IMR-90 (cell line): Measurements from ENCODE around the gene GALNT5. TPM values are rescaled to one million over a fixed set of nuclear protein-coding genes. Genes with fewer than 3 reads are reported as not detected.

Source experiments
- ATAC-seq: fragments of 200-7000 bp; cut with Tn5 transposase; 2 replicates; pipeline ENCODE4 v1.9.1; 2020; ENCODE audit warnings: low read depth, mild to moderate bottlenecking, moderate library complexity
- BruUV-seq: library from RNA; stranded (reverse); fragments of 400-500 nt; replicated peaks from 2 replicates; lab custom pipeline; 2021; lab: Mats Ljungman, UMichigan
- CTCF ChIA-PET: fragments of 300-600 bp; formaldehyde crosslinking; extraction: SDS; loops from one replicate; lab custom pipeline; 2021; ENCODE audit warnings: antibody characterized with exemption; lab: Yijun Ruan, JAX
- POLR2A ChIA-PET: fragments of 300-600 bp; sonication (Branson Sonifier 250); formaldehyde crosslinking; loops from one replicate; lab custom pipeline; 2022; ENCODE audit warnings: antibody characterized with exemption; ENCODE audit not compliant: unreplicated experiment; lab: Charles Lee
- DNase-seq: peaks from one replicate; pipeline ENCODE4 v3.0.0; 2013
- H2AFZ ChIP-seq: replicated peaks from 2 replicates; pipeline ENCODE3; 2013; ENCODE audit warnings: low read length, mild to moderate bottlenecking; ENCODE audit not compliant: poor library complexity
- H2AK5ac ChIP-seq: 2 replicates; pipeline ENCODE4 v1.6.1; 2013; ENCODE audit warnings: low read depth, low read length, inconsistent platforms
- H2AK9ac ChIP-seq: replicated peaks from 2 replicates; pipeline ENCODE3; 2013; ENCODE audit warnings: mild to moderate bottlenecking, low read depth, low read length, moderate library complexity; ENCODE audit not compliant: poor library complexity
- H2BK120ac ChIP-seq: 2 replicates; pipeline ENCODE4 v1.6.1; 2013; ENCODE audit warnings: low read depth, low read length, inconsistent platforms
- H2BK15ac ChIP-seq: 3 replicates; pipeline ENCODE4 v1.6.1; 2013; ENCODE audit warnings: low read depth, low read length, inconsistent platforms
- H2BK20ac ChIP-seq: 2 replicates; pipeline ENCODE4 v1.6.1; 2013; ENCODE audit warnings: low read depth, mild to moderate bottlenecking, inconsistent platforms, low read length, moderate library complexity
- H2BK5ac ChIP-seq: 2 replicates; pipeline ENCODE4 v1.6.1; 2013; ENCODE audit warnings: mild to moderate bottlenecking, low read depth, low read length, inconsistent platforms; ENCODE audit not compliant: poor library complexity, severe bottlenecking
- H3K14ac ChIP-seq: replicated peaks from 2 replicates; pipeline ENCODE4 v1.6.1; 2013; ENCODE audit warnings: low read depth, low read length, inconsistent platforms
- H3K18ac ChIP-seq: 2 replicates; pipeline ENCODE4 v1.6.1; 2013; ENCODE audit warnings: low read depth, low read length, control low read depth
- H3K23ac ChIP-seq: 2 replicates; pipeline ENCODE4 v1.6.1; 2013; ENCODE audit warnings: low read depth, low read length, inconsistent platforms
- H3K27ac ChIP-seq: 2 replicates; pipeline ENCODE4 v1.5.1; 2013; ENCODE audit warnings: mild to moderate bottlenecking, control low read depth, low read length; ENCODE audit not compliant: insufficient read depth
- H3K27me3 ChIP-seq: 2 replicates; pipeline ENCODE4 v1.6.1; 2013; ENCODE audit warnings: low read length; ENCODE audit not compliant: control insufficient read depth, insufficient read depth
- H3K36me3 ChIP-seq: 2 replicates; pipeline ENCODE4 v1.6.1; 2013; ENCODE audit warnings: low read length, mixed read lengths; ENCODE audit not compliant: control insufficient read depth, insufficient read depth
- H3K4ac ChIP-seq: 2 replicates; pipeline ENCODE4 v1.6.1; 2013; ENCODE audit warnings: low read depth, low read length, inconsistent platforms
- H3K4me1 ChIP-seq: 2 replicates; pipeline ENCODE4 v1.6.1; 2013; ENCODE audit warnings: low read length, mixed read lengths; ENCODE audit not compliant: control insufficient read depth, insufficient read depth
- H3K4me2 ChIP-seq: 2 replicates; pipeline ENCODE4 v1.6.1; 2013; ENCODE audit warnings: low read depth, mild to moderate bottlenecking, control low read depth, low read length, moderate library complexity
- H3K4me3 ChIP-seq: 2 replicates; pipeline ENCODE4 v1.5.1; 2013; ENCODE audit warnings: low read depth, mild to moderate bottlenecking, control low read depth, low read length, moderate library complexity; ENCODE audit not compliant: insufficient read depth
- H3K56ac ChIP-seq: 2 replicates; pipeline ENCODE4 v1.6.1; 2013; ENCODE audit warnings: low read length, inconsistent platforms; ENCODE audit not compliant: insufficient read depth; ENCODE audit errors: extremely low read depth
- H3K79me1 ChIP-seq, 2 experiments: 2 replicates each; pipeline ENCODE4 v1.6.1; 2013; ENCODE audit warnings: low read length in 2 of 2, inconsistent platforms in 1 of 2, low read depth in 1 of 2
- H3K9ac ChIP-seq: 2 replicates; pipeline ENCODE4 v1.6.1; 2013; ENCODE audit warnings: low read depth, low read length, control low read depth
- H3K9me1 ChIP-seq: 2 replicates; pipeline ENCODE4 v1.6.1; 2013; ENCODE audit warnings: low read length, inconsistent platforms; ENCODE audit not compliant: insufficient read depth
- H3K9me3 ChIP-seq: 2 replicates; pipeline ENCODE4 v1.6.1; 2013; ENCODE audit warnings: low read length; ENCODE audit not compliant: control insufficient read depth, insufficient read depth
- H4K20me1 ChIP-seq: 2 replicates; pipeline ENCODE4 v1.6.1; 2013; ENCODE audit warnings: low read length, inconsistent platforms; ENCODE audit not compliant: insufficient read depth
- H4K5ac ChIP-seq: 2 replicates; pipeline ENCODE4 v1.6.1; 2013; ENCODE audit warnings: mild to moderate bottlenecking, low read depth, low read length, control low read depth
- H4K8ac ChIP-seq, 2 experiments: 2 replicates each; pipeline ENCODE4 v1.6.1; 2013; ENCODE audit warnings: low read depth in 2 of 2, low read length in 2 of 2, control low read depth in 1 of 2, inconsistent platforms in 1 of 2
- H4K91ac ChIP-seq: 2 replicates; pipeline ENCODE4 v1.6.1; 2013; ENCODE audit warnings: low read depth, low read length, inconsistent platforms; ENCODE audit not compliant: insufficient read depth
- BHLHE40 ChIP-seq: fragments of 150-350 bp; IDR thresholded peaks from 2 replicates; pipeline ENCODE4 v1.6.1; 2016; ENCODE audit warnings: mild to moderate bottlenecking, low read depth, low read length
- CEBPB ChIP-seq: IDR thresholded peaks from 2 replicates; pipeline ENCODE4 v1.6.1; 2012; ENCODE audit warnings: low read depth, low read length, improper control_type of control experiment
- FOS ChIP-seq: fragments of 150-350 bp; IDR thresholded peaks from 2 replicates; pipeline ENCODE4 v1.6.1; 2016; ENCODE audit warnings: low read depth, low read length
- MAZ ChIP-seq: IDR thresholded peaks from 2 replicates; pipeline ENCODE4 v1.6.1; 2012; ENCODE audit warnings: low read depth, mild to moderate bottlenecking, low read length, improper control_type of control experiment, moderate library complexity, borderline replicate concordance
- MXI1 ChIP-seq: IDR thresholded peaks from 2 replicates; pipeline ENCODE4 v1.6.1; 2012; ENCODE audit warnings: low read depth, mild to moderate bottlenecking, low read length, moderate library complexity, borderline replicate concordance
- NFE2L2 ChIP-seq: fragments of 150-350 bp; IDR thresholded peaks from 2 replicates; pipeline ENCODE4 v1.6.1; 2016; ENCODE audit warnings: low read depth, mild to moderate bottlenecking, low read length
- POLR2A ChIP-seq: IDR thresholded peaks from 2 replicates; pipeline ENCODE4 v1.6.1; 2012; ENCODE audit warnings: mild to moderate bottlenecking, low read depth, low read length
- RAD21 ChIP-seq: IDR thresholded peaks from 2 replicates; pipeline ENCODE4 v1.6.1; 2012; ENCODE audit warnings: low read length, improper control_type of control experiment
- RCOR1 ChIP-seq: IDR thresholded peaks from 2 replicates; pipeline ENCODE4 v1.6.1; 2012; ENCODE audit warnings: mild to moderate bottlenecking, low read length, improper control_type of control experiment; ENCODE audit not compliant: insufficient replicate concordance
- RFX5 ChIP-seq: IDR thresholded peaks from 2 replicates; pipeline ENCODE4 v1.8.0; 2012; ENCODE audit warnings: low read depth, mild to moderate bottlenecking, low read length, moderate library complexity
- SMC3 ChIP-seq: fragments of 150-350 bp; IDR thresholded peaks from 2 replicates; pipeline ENCODE4 v1.6.1; 2016; ENCODE audit warnings: low read depth, mild to moderate bottlenecking, antibody characterized with exemption, low read length, moderate library complexity
- WGBS, 2 experiments: methylation state at CpG; one replicate each; pipeline versions ENCODE4 v1.1.5 to v1.1.7; 2013; ENCODE audit warnings: missing lambda C conversion rate in 2 of 2; ENCODE audit not compliant: insufficient read length in 1 of 2; ENCODE audit errors: extremely low coverage in 2 of 2; 5-methylcytosine and 5-hydroxymethylcytosine counted together
- dilution Hi-C: fragments of 300-500 bp; cut with HindIII; formaldehyde crosslinking; loops from one replicate; pipeline ENCODE4 v1.14.3; 2018; ENCODE audit warnings: low sequenced_read_pairs; ENCODE audit not compliant: unreplicated experiment
- in situ Hi-C: fragments of 300-500 bp; cut with MboI; formaldehyde crosslinking; loops from 3 replicates; pipeline ENCODE4 v1.14.3; 2019; ENCODE audit warnings: low sequenced_read_pairs, inconsistent platforms, mixed read lengths
- intact Hi-C: fragments of 100-400 bp; cut with micrococcal nuclease; formaldehyde crosslinking; loops from 2 replicates; pipeline ENCODE4 v1.10.0; 2022
- polyA plus RNA-seq, 3 experiments: library from polyadenylated mRNA; depleted of rRNA; stranded (reverse); fragments of >200 nt; gene quantifications; 2 replicates each; pipeline ENCODE4 v1.2.3, GENCODE V29; 2012; ENCODE audit warnings: low replicate concordance in 1 of 3
- total RNA-seq: library from RNA; depleted of rRNA; stranded (reverse); fragments of >200 nt; gene quantifications from 2 replicates; pipeline ENCODE4 v1.2.3, GENCODE V29; 2012
- TF ChIP-seq, protein P1 (sequence below): fragments of 150-350 bp; IDR thresholded peaks from 2 replicates; pipeline ENCODE4 v1.6.1; 2016; ENCODE audit warnings: low read depth, mild to moderate bottlenecking, low read length, moderate library complexity, borderline replicate concordance
- TF ChIP-seq, protein P2 (sequence below): fragments of 150-350 bp; IDR thresholded peaks from 2 replicates; pipeline ENCODE4 v1.6.1; 2017; ENCODE audit warnings: mild to moderate bottlenecking, antibody characterized with exemption, low read length, low read depth
- TF ChIP-seq, protein P3 (sequence below): conservative IDR thresholded peaks from 2 replicates; pipeline ENCODE4 v1.5.1; 2012; ENCODE audit warnings: mild to moderate bottlenecking, low read depth, low read length, improper control_type of control experiment

Gene GALNT5
- total and polyA plus RNA-seq, 2 of the 4 experiments (the other 2 are of a cell fraction), result 36.3 to 63.3 TPM

DNA sequence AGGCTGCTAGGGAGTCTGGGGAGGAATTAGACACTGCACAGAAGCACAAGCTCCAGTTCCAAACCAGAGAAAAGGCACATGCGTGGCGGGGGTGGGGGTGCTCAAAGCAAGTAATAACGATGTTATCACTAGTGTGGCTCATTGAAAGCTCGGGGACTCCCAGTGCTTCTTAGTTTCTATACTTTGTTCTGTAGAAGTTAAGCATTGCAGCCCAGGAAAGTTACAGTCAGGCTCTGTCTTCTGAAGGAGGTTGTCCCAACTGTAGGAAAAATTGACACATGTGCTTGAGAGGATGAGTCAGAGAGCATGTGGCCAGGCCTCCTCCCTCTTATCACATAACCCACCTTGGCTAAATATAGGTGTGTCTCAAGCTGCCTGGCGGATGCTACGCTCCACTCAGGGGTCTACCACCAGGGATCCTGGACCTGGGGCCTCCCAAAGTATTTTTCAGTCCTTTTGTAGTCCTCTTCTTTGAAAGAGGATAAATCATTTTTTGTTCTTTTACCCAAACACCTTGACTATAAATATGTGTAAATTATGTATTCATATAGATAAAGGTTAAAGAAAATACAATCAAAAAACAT is 3.8 kb downstream of the GALNT5 start:
- in situ Hi-C loops, result no loop called here
- TF ChIP-seq SMC3, result no peak
- no peak for TF ChIP-seq RCOR1
- TF ChIP-seq MXI1, result peak; percentile 84
- TF ChIP-seq CEBPB, result no peak
- TF ChIP-seq NFE2L2, result no peak
- TF ChIP-seq, protein P1, sequence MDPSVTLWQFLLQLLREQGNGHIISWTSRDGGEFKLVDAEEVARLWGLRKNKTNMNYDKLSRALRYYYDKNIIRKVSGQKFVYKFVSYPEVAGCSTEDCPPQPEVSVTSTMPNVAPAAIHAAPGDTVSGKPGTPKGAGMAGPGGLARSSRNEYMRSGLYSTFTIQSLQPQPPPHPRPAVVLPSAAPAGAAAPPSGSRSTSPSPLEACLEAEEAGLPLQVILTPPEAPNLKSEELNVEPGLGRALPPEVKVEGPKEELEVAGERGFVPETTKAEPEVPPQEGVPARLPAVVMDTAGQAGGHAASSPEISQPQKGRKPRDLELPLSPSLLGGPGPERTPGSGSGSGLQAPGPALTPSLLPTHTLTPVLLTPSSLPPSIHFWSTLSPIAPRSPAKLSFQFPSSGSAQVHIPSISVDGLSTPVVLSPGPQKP, result no peak
- TF ChIP-seq, protein P2, sequence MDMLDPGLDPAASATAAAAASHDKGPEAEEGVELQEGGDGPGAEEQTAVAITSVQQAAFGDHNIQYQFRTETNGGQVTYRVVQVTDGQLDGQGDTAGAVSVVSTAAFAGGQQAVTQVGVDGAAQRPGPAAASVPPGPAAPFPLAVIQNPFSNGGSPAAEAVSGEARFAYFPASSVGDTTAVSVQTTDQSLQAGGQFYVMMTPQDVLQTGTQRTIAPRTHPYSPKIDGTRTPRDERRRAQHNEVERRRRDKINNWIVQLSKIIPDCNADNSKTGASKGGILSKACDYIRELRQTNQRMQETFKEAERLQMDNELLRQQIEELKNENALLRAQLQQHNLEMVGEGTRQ, result peak; percentile 62
- TF ChIP-seq POLR2A, result no peak
- no peak for TF ChIP-seq RAD21
- TF ChIP-seq RFX5, result no peak
- peak; percentile 49; the same call in 1 of the 2 replicates for TF ChIP-seq FOS
- TF ChIP-seq MAZ, result no peak
- TF ChIP-seq BHLHE40, result 0 out of 2 replicates have a peak, but pooled peaks have one; percentile 21
- TF ChIP-seq, protein P3, sequence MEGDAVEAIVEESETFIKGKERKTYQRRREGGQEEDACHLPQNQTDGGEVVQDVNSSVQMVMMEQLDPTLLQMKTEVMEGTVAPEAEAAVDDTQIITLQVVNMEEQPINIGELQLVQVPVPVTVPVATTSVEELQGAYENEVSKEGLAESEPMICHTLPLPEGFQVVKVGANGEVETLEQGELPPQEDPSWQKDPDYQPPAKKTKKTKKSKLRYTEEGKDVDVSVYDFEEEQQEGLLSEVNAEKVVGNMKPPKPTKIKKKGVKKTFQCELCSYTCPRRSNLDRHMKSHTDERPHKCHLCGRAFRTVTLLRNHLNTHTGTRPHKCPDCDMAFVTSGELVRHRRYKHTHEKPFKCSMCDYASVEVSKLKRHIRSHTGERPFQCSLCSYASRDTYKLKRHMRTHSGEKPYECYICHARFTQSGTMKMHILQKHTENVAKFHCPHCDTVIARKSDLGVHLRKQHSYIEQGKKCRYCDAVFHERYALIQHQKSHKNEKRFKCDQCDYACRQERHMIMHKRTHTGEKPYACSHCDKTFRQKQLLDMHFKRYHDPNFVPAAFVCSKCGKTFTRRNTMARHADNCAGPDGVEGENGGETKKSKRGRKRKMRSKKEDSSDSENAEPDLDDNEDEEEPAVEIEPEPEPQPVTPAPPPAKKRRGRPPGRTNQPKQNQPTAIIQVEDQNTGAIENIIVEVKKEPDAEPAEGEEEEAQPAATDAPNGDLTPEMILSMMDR, result no peak

More for the DNA sequence above, 3.8 kb downstream of the GALNT5 start:
- Histone ChIP-seq H4K5ac (no peak overlapping the region), H2BK20ac (peak overlapping the region; percentile 30; the same call in 1 of the 2 replicates), H3K4me2 (peak overlapping the region; percentile 88), H3K23ac (peak overlapping the region; percentile 68; the same call in 1 of the 2 replicates), H4K20me1 (no peaks in the 10 kb centered on the region), H3K9ac (peak overlapping the region; percentile 65), H4K91ac (peak overlapping the region; percentile 73), H3K79me1 (peaks cover 28 to 64% of the 10 kb centered on the region in 2 experiments), H2AK5ac (peak overlapping the region; percentile 85; the same call in 1 of the 2 replicates), H3K9me3 (no peaks in the 10 kb centered on the region), H2BK120ac (peak overlapping the region; percentile 75), H3K27me3 (no peaks in the 10 kb centered on the region), H2AK9ac (peak overlapping the region; percentile 28), H3K9me1 (peaks cover 6% of the 10 kb centered on the region), H3K4ac (peak overlapping the region; percentile 42), H3K36me3 (no peaks in the 10 kb centered on the region), H3K56ac (peak overlapping the region; percentile 80), H3K4me1 (peaks cover 22% of the 10 kb centered on the region), H3K18ac (peak overlapping the region; percentile 96), H3K4me3 (peak overlapping the region; percentile 66), H2BK15ac (peak overlapping the region; percentile 57; the same call in 1 of the 3 replicates), H3K14ac (peak overlapping the region; percentile 87; the same call in 1 of the 2 replicates), H3K27ac (peak overlapping the region; percentile 61; the same call in 1 of the 2 replicates), H2AFZ (peak overlapping the region; percentile 7), H2BK5ac (peak overlapping the region; percentile 94), H4K8ac (peak overlapping the region; percentile 18 to 75; a peak in 3 of 4 replicates)
- DNase-seq (peak; percentile 75), ATAC-seq (peak; percentile 2)
- dilution Hi-C loops (no loop called here), intact Hi-C loops (no loop called here)
- 75% methylated on average over 3 of the region's 6 CpGs; no CpG with 5 or more reads in 1 of the 2 experiments for WGBS, 2 experiments
- ChIA-PET POLR2A (interaction anchor here (0.6 kb wide), 1 partner anchor 18 kb away, joined by 3 read pairs; no protein-coding TSS in a partner anchor), CTCF (interaction anchor here (0.6 kb wide), 1 partner anchor 233 kb away, joined by 3 read pairs; no protein-coding TSS in a partner anchor)
- BruUV-seq, result no TSS peak
